GM23338 (cell line): ENCODE results near the gene GABBR1. TPM values are rescaled to one million over a fixed set of nuclear protein-coding genes. Genes with fewer than 3 reads are reported as not detected.
A peak's percentile ranks its signal among the peaks of the same experiment; 100 is the strongest.

ENCODE experiments used
- ATAC-seq: fragments of 200-7000 bp; cut with Tn5 transposase; 3 replicates; pipeline ENCODE4 v1.9.1; 2020
- DNase-seq: peaks from one replicate; pipeline ENCODE4 v3.0.0-alpha.2; 2015; ENCODE audit warnings: low spot score
- H2AFZ ChIP-seq: fragments of 200-600 bp; sonication (generic); 2 replicates; pipeline ENCODE4 v1.8.0; 2016; ENCODE audit warnings: antibody characterized with exemption, mild to moderate bottlenecking, moderate library complexity
- H3F3A ChIP-seq: fragments of 200-600 bp; sonication (generic); replicated peaks from 2 replicates; pipeline ENCODE4 v1.8.0; 2017; ENCODE audit warnings: antibody characterized with exemption, mixed run types, low read depth
- H3K27ac ChIP-seq: fragments of 200-600 bp; sonication (generic); 2 replicates; pipeline ENCODE4 v1.6.1; 2016; ENCODE audit warnings: low read depth
- H3K27me3 ChIP-seq: fragments of 200-600 bp; sonication (generic); 2 replicates; pipeline ENCODE4 v1.8.0; 2016; ENCODE audit warnings: mild to moderate bottlenecking, mixed run types, moderate library complexity; ENCODE audit not compliant: insufficient read depth
- H3K36me3 ChIP-seq: fragments of 200-600 bp; sonication (generic); 2 replicates; pipeline ENCODE4 v1.8.0; 2016; ENCODE audit warnings: mild to moderate bottlenecking; ENCODE audit not compliant: insufficient read depth
- H3K4me1 ChIP-seq: fragments of 200-600 bp; sonication (generic); 2 replicates; pipeline ENCODE4 v1.8.0; 2016; ENCODE audit warnings: mild to moderate bottlenecking, moderate library complexity; ENCODE audit not compliant: insufficient read depth
- H3K4me2 ChIP-seq: fragments of 200-600 bp; sonication (generic); 2 replicates; pipeline ENCODE4 v1.7.1; 2017; ENCODE audit warnings: mixed run types
- H3K4me3 ChIP-seq: fragments of 200-600 bp; sonication (generic); 2 replicates; pipeline ENCODE4 v1.6.1; 2016; ENCODE audit warnings: mixed run types
- H3K79me2 ChIP-seq: fragments of 200-600 bp; sonication (generic); replicated peaks from 2 replicates; pipeline ENCODE4 v1.8.0; 2017; ENCODE audit warnings: mild to moderate bottlenecking; ENCODE audit not compliant: insufficient read depth
- H3K9me2 ChIP-seq: fragments of 200-600 bp; sonication (generic); 2 replicates; pipeline ENCODE4 v1.8.0; 2017; ENCODE audit not compliant: insufficient read depth
- H4K20me1 ChIP-seq: fragments of 200-600 bp; sonication (generic); replicated peaks from 2 replicates; pipeline ENCODE4 v1.8.0; 2017; ENCODE audit warnings: mild to moderate bottlenecking; ENCODE audit not compliant: insufficient read depth
- H3K27ac Mint-ChIP-seq: 2 replicates; pipeline ENCODE4 v1.8.0; 2020; ENCODE audit warnings: inconsistent platforms, mild to moderate bottlenecking, moderate library complexity, mixed read lengths
- H3K27me3 Mint-ChIP-seq: 3 replicates; pipeline ENCODE4 v1.8.0; 2022; ENCODE audit warnings: low read depth, mild to moderate bottlenecking, moderate library complexity, mixed read lengths, inconsistent platforms; ENCODE audit not compliant: insufficient read depth, poor library complexity
- H3K36me3 Mint-ChIP-seq: 3 replicates; pipeline ENCODE4 v1.8.0; 2021; ENCODE audit warnings: low read depth, mild to moderate bottlenecking, inconsistent platforms, moderate library complexity, mixed read lengths
- H3K4me1 Mint-ChIP-seq: 3 replicates; pipeline ENCODE4 v1.8.0; 2020; ENCODE audit warnings: mild to moderate bottlenecking, inconsistent platforms, mixed read lengths
- H3K4me3 Mint-ChIP-seq: 3 replicates; pipeline ENCODE4 v1.8.0; 2021; ENCODE audit warnings: moderate library complexity, mild to moderate bottlenecking, inconsistent platforms, mixed read lengths
- H3K9me3 Mint-ChIP-seq: 3 replicates; pipeline ENCODE4 v1.8.0; 2020; ENCODE audit warnings: moderate library complexity, mild to moderate bottlenecking, inconsistent platforms, mixed read lengths
- CREB1 ChIP-seq: fragments of 250-450 bp; sonication (Bioruptor Pico); IDR thresholded peaks from 2 replicates; pipeline ENCODE4 v1.5.0; 2020; ENCODE audit warnings: low read depth, mild to moderate bottlenecking, moderate library complexity
- ETS1 ChIP-seq: IDR thresholded peaks from 2 replicates; pipeline ENCODE4 v1.6.1; 2016; ENCODE audit warnings: antibody characterized with exemption
- EZH2 ChIP-seq: fragments of 200-600 bp; sonication (generic); IDR thresholded peaks from one replicate; pipeline ENCODE4 v1.8.0; 2017; ENCODE audit warnings: antibody characterized with exemption, mild to moderate bottlenecking, low read depth; ENCODE audit not compliant: unreplicated experiment
- EZH2phosphoT487 ChIP-seq: fragments of 200-600 bp; sonication (generic); IDR thresholded peaks from one replicate; pipeline ENCODE4 v1.8.1; 2018; ENCODE audit warnings: antibody characterized with exemption; ENCODE audit not compliant: unreplicated experiment
- JUNB ChIP-seq: IDR thresholded peaks from one replicate; pipeline ENCODE4 v1.6.1; 2016; ENCODE audit warnings: antibody characterized with exemption; ENCODE audit not compliant: unreplicated experiment
- NANOG ChIP-seq: IDR thresholded peaks from 2 replicates; pipeline ENCODE4 v1.6.1; 2016; ENCODE audit warnings: antibody characterized with exemption, borderline replicate concordance
- POLR2AphosphoS5 ChIP-seq: IDR thresholded peaks from 2 replicates; pipeline ENCODE4 v1.6.1; 2016; ENCODE audit warnings: antibody characterized with exemption, low read depth
- STAT1 ChIP-seq: IDR thresholded peaks from one replicate; pipeline ENCODE4 v1.6.1; 2016; ENCODE audit warnings: antibody characterized with exemption; ENCODE audit not compliant: unreplicated experiment
- ZNF114 ChIP-seq: fragments of 250-450 bp; sonication (Bioruptor Pico); IDR thresholded peaks from 2 replicates; pipeline ENCODE4 v1.5.0; 2020; ENCODE audit warnings: mild to moderate bottlenecking, moderate library complexity
- ZNF331 ChIP-seq: fragments of 250-450 bp; sonication (Bioruptor Pico); IDR thresholded peaks from 2 replicates; pipeline ENCODE4 v1.5.0; 2020; ENCODE audit warnings: low read depth, mild to moderate bottlenecking, moderate library complexity
- ZNF462 ChIP-seq: fragments of 250-450 bp; sonication (Bioruptor Pico); IDR thresholded peaks from 2 replicates; pipeline ENCODE4 v1.5.0; 2020; ENCODE audit warnings: mild to moderate bottlenecking, moderate library complexity
- polyA plus RNA-seq: library from polyadenylated mRNA; unstranded; fragments of >200 nt; fragmentation: Nextera tagmentation; extraction: Ambion mirVana; gene quantifications from 2 replicates; pipeline ENCODE4 v1.2.1, GENCODE V29; 2016
- total RNA-seq: library from RNA; depleted of rRNA; stranded (reverse); fragments of >200 nt; shearing (Covaris generic); gene quantifications from 2 replicates; pipeline ENCODE4 v1.2.3, GENCODE V29; 2014
- TF ChIP-seq, protein P1 (sequence below), 2 experiments: fragments of 200-600 bp in 1 of 2; sonication (generic) in 1 of 2; conservative IDR thresholded peaks; 2 replicates each; pipeline versions ENCODE4 v1.5.1 to v1.6.1; 2016 to 2017; ENCODE audit warnings: antibody characterized with exemption in 2 of 2, low read depth in 2 of 2, mild to moderate bottlenecking in 2 of 2, moderate library complexity in 1 of 2
- TF ChIP-seq, protein P2 (sequence below): IDR thresholded peaks from one replicate; pipeline ENCODE4 v1.6.1; 2018; ENCODE audit warnings: antibody characterized with exemption; ENCODE audit not compliant: unreplicated experiment

The GABBR1 gene
- total and polyA plus RNA-seq, 2 experiments from 2014 or later, result 42.8 to 78.9 TPM

- Histone ChIP-seq H3K27me3 (no peaks in the 10 kb centered on the region), H3K4me1 (peaks cover 8% of the 10 kb centered on the region; the same call in 1 of the 2 replicates), H3K27ac (peak overlapping the region; percentile 20; the same call in 1 of the 2 replicates), H3K9me2 (peaks cover 13% of the 10 kb centered on the region), H3K4me3 (no peak overlapping the region), H3K4me2 (no peak overlapping the region), H3F3A (0 out of 2 replicates have a peak, but pooled peaks cover 5% of the 10 kb centered on the region), H3K79me2 (no peaks in the 10 kb centered on the region), H3K36me3 (no peaks in the 10 kb centered on the region; the same call in 1 of the 2 replicates), H4K20me1 (no peaks in the 10 kb centered on the region), H2AFZ (no peak overlapping the region)
- DNase-seq (no peak), ATAC-seq (peak; percentile 86)
- H3K4me1 Mint-ChIP-seq, result peaks cover 28% of the 10 kb centered on the region
- no peak overlapping the region for H3K4me3 Mint-ChIP-seq
- peaks cover 7% of the 10 kb centered on the region for H3K27me3 Mint-ChIP-seq
- no peak for TF ChIP-seq ZNF114 (CRISPR knock-in tag)
- no peak for TF ChIP-seq CREB1 (CRISPR knock-in tag)
- TF ChIP-seq, protein P1, sequence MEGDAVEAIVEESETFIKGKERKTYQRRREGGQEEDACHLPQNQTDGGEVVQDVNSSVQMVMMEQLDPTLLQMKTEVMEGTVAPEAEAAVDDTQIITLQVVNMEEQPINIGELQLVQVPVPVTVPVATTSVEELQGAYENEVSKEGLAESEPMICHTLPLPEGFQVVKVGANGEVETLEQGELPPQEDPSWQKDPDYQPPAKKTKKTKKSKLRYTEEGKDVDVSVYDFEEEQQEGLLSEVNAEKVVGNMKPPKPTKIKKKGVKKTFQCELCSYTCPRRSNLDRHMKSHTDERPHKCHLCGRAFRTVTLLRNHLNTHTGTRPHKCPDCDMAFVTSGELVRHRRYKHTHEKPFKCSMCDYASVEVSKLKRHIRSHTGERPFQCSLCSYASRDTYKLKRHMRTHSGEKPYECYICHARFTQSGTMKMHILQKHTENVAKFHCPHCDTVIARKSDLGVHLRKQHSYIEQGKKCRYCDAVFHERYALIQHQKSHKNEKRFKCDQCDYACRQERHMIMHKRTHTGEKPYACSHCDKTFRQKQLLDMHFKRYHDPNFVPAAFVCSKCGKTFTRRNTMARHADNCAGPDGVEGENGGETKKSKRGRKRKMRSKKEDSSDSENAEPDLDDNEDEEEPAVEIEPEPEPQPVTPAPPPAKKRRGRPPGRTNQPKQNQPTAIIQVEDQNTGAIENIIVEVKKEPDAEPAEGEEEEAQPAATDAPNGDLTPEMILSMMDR (conservative IDR thresholded peaks at IDR 0.05; ENCODE audit: low read depth in 2 of 2), result no peak
- TF ChIP-seq ZNF462 (CRISPR knock-in tag), result no peak; the same call in 1 of the 2 replicates
- TF ChIP-seq EZH2, result no peak
- no peak for TF ChIP-seq ZNF331 (CRISPR knock-in tag)
- no peak for TF ChIP-seq POLR2AphosphoS5
- no peak for TF ChIP-seq JUNB
- no peak for TF ChIP-seq EZH2phosphoT487
- TF ChIP-seq ETS1, result no peak
- no peak for TF ChIP-seq NANOG
- TF ChIP-seq, protein P2, sequence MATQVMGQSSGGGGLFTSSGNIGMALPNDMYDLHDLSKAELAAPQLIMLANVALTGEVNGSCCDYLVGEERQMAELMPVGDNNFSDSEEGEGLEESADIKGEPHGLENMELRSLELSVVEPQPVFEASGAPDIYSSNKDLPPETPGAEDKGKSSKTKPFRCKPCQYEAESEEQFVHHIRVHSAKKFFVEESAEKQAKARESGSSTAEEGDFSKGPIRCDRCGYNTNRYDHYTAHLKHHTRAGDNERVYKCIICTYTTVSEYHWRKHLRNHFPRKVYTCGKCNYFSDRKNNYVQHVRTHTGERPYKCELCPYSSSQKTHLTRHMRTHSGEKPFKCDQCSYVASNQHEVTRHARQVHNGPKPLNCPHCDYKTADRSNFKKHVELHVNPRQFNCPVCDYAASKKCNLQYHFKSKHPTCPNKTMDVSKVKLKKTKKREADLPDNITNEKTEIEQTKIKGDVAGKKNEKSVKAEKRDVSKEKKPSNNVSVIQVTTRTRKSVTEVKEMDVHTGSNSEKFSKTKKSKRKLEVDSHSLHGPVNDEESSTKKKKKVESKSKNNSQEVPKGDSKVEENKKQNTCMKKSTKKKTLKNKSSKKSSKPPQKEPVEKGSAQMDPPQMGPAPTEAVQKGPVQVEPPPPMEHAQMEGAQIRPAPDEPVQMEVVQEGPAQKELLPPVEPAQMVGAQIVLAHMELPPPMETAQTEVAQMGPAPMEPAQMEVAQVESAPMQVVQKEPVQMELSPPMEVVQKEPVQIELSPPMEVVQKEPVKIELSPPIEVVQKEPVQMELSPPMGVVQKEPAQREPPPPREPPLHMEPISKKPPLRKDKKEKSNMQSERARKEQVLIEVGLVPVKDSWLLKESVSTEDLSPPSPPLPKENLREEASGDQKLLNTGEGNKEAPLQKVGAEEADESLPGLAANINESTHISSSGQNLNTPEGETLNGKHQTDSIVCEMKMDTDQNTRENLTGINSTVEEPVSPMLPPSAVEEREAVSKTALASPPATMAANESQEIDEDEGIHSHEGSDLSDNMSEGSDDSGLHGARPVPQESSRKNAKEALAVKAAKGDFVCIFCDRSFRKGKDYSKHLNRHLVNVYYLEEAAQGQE, result no peak
- no peak for TF ChIP-seq STAT1
- no peaks in the 10 kb centered on the region; the same call in 2 of the 3 replicates for H3K36me3 Mint-ChIP-seq
- peak overlapping the region; percentile 88; the same call in 1 of the 2 replicates for H3K27ac Mint-ChIP-seq
- H3K9me3 Mint-ChIP-seq, result peaks cover 6% of the 10 kb centered on the region; the same call in 1 of the 3 replicates
Observed at GRCh38 chr6:29676981-29677601, 44.1 kb upstream of the GABBR1 start.
